ENCODE measurements around the gene HMSD. TPM values are rescaled to one million over a fixed set of nuclear protein-coding genes. Genes with fewer than 3 reads are reported as not detected.

Gene HMSD
- total RNA-seq, 1 experiment from 2014 or later = 0.50 TPM

DNA sequence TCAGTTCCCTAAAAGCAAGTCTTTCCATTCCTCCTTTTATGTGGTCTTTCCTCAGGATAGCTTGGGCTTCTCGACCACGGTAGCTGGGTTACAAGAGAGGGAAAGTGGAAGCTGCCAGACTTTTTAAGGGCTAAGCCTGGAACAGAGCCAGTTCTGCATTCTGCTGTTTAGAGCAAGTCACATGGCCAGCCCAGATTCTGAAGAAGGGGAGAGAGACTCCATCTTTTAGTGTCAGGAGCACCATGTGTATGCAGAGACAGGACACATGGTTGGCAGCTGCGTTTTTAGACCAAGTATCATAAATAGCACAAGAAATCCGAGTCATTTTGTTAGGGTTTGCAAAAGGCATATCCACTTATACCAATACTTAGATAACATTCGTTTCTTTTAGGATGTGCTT, 4.7 kb downstream of the HMSD start:
- DNase-seq (ENCODE audit: extremely low read depth, low read depth) = no peak

DNA sequence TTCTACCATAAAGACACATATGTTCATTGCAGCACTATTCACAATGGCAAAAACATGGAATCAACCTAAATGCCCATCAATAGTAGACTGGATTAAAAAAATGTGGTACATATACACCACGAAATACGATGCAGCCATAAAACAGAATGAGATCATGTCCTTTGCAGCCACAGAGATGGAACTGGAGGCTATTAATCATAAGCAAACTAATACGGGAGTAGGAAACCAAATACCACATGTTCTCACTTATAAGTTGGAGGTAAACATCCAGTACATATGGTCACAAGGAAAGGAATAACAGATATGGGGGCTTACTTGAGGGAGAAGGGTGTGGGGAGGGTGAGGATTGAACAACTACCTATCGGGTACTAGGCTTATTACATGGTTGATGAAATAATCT, 7.7 kb downstream of the HMSD start:
- DNase-seq (ENCODE audit: extremely low read depth, low read depth) = no peak

- no peak for DNase-seq (ENCODE audit: extremely low read depth, low read depth)
Observed at GRCh38 chr18:63960891-63961290, 11.8 kb downstream of the HMSD start.

DNA sequence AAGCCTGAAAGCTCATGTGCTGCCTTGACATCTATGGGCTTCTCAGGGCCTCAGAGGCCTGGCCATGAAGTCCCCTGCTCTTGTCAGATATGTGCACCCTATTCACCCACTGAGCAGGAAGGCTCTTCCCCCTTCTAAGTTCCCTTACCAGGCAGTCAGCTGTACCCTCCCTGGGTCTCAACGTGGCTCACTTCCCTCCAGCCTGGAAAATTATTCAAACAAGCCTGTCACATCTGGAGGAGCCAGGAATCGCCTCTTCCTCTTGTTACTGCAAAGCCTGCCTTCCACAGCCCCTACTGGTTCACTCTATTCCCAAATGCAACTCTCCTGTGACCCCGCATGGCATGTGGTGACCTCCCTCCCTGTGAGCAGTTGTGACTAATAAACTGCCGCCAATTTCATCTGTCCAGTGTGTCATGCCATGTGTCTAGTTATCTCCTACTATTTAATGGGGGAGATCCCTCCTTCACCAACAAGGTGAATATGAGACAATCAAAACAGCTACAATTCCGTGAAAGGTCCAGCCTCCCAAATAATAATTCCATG, 12.4 kb downstream of the HMSD start:
- no peak for DNase-seq (ENCODE audit: extremely low read depth, low read depth)

- no peak for DNase-seq (ENCODE audit: extremely low read depth, low read depth)
Observed at GRCh38 chr18:63962137-63962536, 13.0 kb downstream of the HMSD start.

- peak; percentile 41 for DNase-seq (ENCODE audit: extremely low read depth, low read depth)
Observed at GRCh38 chr18:63963615-63964256, 14.6 kb downstream of the HMSD start.

GRCh38 chr18:63964908-63965307, 15.8 kb downstream of the HMSD start:
- no peak for DNase-seq (ENCODE audit: extremely low read depth, low read depth)

DNA sequence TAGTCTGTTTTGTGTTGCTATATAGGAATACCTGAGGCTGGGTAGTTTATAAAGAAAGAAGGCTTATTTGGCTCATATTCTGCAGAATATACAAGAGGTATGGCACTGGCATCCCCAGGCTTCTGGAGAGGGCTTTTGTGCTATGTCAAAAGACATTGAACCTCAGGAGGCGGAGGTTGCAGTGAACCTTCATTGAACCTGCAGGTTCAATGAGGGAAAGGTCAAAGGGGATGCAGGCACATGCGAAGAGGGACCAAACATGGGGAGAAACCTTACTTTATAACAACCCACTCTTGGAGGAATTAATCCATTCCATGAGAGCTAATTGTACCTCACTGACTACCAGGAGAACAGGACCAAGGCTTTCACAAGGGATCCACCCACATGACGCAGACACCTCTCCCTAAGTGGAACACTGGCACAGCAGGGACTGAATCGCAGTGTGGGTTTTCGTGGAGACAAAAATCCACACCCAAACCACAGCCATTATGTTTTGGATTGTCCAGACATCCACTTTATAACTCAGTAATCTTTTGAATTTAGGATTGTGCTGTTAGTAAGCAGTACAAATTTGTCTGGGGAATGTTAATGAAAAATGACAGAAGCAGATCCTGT, 16.7 kb downstream of the HMSD start:
- no peak for DNase-seq (ENCODE audit: extremely low read depth, low read depth)

DNA sequence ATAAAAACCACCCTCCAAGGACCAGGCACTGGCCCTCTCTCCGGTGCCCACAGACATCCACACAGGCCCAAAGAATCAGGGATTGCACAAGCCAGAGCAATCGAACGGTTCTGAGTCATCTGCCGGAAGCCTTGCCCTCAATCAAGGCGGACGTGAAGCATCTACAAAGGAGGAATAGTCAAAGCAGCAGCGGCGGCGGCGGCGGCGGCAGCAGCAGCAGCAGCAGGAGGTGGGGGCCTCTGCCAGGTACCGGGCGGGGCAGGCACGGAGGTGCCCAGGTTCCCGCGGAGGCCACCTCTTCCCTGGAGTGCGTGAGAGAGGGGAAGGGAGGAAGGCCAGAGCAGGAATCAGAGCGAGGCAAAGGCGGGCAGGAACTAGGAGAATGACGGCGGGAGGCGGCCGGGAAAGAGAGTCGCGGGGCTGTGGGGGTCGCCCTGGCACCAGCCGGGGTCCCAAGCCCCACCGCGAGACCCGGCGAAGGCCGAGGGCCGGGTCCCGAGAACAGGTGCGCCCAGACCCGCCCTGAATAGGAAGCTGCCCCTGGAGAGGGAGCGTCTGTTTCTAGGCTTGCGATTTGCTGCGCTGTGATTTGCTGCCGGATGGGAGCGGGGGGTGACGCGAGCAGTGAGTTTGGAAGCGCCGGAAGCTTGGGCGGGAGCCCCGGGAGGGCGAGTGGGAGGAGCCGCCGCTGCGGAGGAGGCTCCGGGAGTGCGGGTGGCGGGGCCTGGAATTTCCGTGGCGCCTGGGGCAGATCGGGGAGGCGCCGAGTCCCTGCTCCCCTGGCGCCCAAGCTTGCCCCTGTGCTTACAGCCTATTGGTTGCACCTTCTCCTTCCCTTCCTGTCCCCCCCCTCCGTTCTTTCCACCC, 21.1 kb downstream of the HMSD start, which contains the start of gene SERPINB8:
Gene SERPINB8 (plus strand): TSS at position 140 of the 867 bp plus-strand sequence. CDS start 8,228 bp downstream, outside the sequence.
- peak; percentile 91 for DNase-seq (ENCODE audit: extremely low read depth, low read depth)

DNA sequence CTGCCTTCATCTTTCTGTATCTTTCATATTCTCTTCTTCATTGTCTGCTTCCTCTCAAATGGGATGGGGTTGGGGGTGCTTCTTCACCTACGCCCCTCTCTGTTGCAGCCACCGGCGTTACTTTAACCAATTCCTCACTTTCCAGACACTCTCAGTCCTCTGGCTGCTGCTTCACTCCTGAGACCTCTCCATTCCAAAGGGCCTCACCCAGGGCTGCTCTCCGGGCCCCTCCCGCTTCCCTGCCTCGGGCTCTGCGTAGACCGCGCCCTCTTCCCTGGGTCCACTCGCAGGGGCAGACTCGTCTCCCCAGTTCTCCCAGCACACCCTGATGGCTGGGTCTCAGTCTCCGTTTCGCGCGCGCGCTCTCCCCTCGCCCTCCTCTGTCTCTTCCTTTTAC, 21.7 kb downstream of the HMSD start:
- peak; percentile 38 for DNase-seq (ENCODE audit: extremely low read depth, low read depth)

GRCh38 chr18:63971320-63972001, 22.4 kb downstream of the HMSD start:
- DNase-seq (ENCODE audit: extremely low read depth, low read depth) = no peak

GRCh38 chr18:63972002-63972376, 22.9 kb downstream of the HMSD start:
- DNase-seq (ENCODE audit: extremely low read depth, low read depth) = no peak

DNA sequence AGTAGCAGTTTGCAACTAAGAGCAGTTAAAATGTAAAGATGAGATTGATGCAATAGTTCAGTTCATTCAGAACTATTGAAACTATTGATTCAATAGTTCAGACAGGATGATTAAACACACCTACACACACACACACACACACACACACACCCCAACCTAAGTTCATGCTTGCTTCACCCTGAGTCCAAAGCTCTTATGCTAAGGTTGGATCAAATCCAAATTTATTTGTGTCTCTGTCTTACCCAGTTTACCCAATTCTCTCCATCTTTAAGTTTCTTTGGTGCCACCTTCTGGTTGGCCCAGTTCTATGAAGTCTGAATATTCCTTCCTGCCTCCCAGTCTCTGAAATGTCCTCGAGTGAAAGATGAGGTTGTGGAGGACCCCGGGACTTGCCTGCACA, 25.9 kb downstream of the HMSD start:
- DNase-seq (ENCODE audit: extremely low read depth, low read depth) = peak; percentile 35

GRCh38 chr18:63975628-63976027, 26.5 kb downstream of the HMSD start:
- no peak for DNase-seq (ENCODE audit: extremely low read depth, low read depth)

GRCh38 chr18:63977040-63977439, 27.9 kb downstream of the HMSD start:
- DNase-seq (ENCODE audit: extremely low read depth, low read depth) = no peak

DNA sequence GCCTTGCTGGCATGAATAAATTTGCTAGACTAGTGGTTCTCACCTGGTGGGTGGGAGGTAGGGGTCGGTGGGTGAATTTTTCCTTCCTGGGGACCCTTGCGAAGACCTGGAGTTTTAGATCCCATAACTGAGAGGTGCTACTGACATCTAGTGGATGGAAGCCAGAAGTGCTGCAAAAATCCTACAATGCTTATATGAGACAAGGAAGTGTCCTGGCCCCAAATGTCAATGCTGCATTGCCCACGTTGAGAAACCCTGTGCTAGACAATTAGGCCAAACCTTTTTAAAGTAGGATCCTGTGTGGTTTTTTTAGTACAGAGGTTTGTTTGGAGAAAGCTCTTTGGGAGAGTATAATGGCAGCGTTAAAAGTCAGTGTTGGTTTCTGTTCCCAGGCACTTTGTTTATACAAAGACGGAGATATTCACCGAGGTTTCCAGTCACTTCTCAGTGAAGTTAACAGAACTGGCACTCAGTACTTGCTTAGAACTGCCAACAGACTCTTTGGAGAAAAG, 30.4 kb downstream of the HMSD start:
- peak; percentile 45 for DNase-seq (ENCODE audit: extremely low read depth, low read depth)

- DNase-seq (ENCODE audit: extremely low read depth, low read depth) = no peak
Observed at GRCh38 chr18:63980027-63980426, 30.9 kb downstream of the HMSD start.

DNA sequence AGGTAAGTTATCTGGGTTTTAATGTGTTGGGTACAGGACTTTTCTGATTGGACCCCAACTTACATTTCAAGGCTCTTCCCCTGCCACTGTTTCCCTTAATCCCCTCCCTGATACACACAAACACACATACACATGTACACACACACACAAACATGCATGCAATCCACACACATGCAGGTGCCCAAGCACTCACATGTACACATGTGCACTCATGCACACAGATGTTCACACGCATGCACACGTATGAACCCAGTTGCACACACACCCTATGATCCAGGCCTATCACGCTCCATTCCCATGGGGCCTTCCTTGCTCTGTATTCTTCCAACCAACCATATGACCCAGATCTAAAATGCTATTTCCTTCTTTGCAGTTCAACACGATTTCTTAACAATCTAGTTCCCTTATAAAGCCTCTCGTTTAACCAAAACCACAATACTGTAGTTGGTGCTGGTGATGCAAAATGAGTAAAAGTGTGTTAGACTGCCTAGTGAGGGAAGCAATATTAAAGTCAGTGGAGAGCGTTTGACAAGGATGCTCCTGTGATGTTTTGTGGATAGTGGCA, 31.9 kb downstream of the HMSD start:
- no peak for DNase-seq (ENCODE audit: extremely low read depth, low read depth)

DNA sequence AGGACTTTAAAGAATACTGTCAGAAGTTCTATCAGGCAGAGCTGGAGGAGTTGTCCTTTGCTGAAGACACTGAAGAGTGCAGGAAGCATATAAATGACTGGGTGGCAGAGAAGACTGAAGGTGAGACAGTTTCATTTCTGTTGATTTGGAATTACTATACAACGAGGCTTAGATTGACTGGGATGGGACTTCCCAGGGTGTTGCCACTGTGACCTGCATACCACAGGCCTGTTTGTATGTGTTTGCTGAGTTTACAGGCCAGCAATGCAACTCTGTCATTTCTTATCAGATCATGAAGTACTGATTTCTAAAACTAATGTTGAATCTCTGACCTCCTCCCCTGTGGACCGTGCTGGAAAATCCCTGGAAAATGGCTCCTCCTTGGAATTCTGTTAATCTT, 32.6 kb downstream of the HMSD start:
- DNase-seq (ENCODE audit: extremely low read depth, low read depth) = no peak

- no peak for DNase-seq (ENCODE audit: extremely low read depth, low read depth)
Observed at GRCh38 chr18:63982361-63982760, 33.3 kb downstream of the HMSD start.

All from NCI-H460 (cell line).